ENCODE data around the gene ADGRG3. TPM values are rescaled to one million over a fixed set of nuclear protein-coding genes. Genes with fewer than 3 reads are reported as not detected.

ADGRG3 gene
- total and polyA plus RNA-seq, 4 donors = 0.08 to 3.9 (median 0.54) TPM

- peaks cover 0 to 3% of the 10 kb centered on the region in 2 donors for H3K4me1 ChIP-seq (ENCODE audit: control insufficient read depth in 1 of 2, insufficient read depth in 2 of 2, low read length in 2 of 2)
- no peaks in the 10 kb centered on the region for H3K9me3 ChIP-seq (ENCODE audit: control insufficient read depth, low read length)
- peak overlapping the region in 1 of 2 donors; percentile 60 for H3K4me3 ChIP-seq (ENCODE audit: low read length in 2 of 2)
- ATAC-seq (ENCODE audit: low FRiP score) (no peak), DNase-seq (no peak)
- intact Hi-C loops (cut with DNase I) = loop anchor here in 1 of 2 donors (2.0 to 5.0 kb wide), 2 partner anchors 20 to 66 kb away; partner anchors contain the start of gene KIFC3
- WGBS, 2 donors = 11 to 12% methylated on average over 23 of the region's 23 CpGs
- no peaks in the 10 kb centered on the region for H3K27me3 ChIP-seq (ENCODE audit: control insufficient read depth in 1 of 2, insufficient read depth in 2 of 2, low read length in 1 of 2)
- no peaks in the 10 kb centered on the region for H3K36me3 ChIP-seq (ENCODE audit: control insufficient read depth in 1 of 2, insufficient read depth in 2 of 2, low read length in 1 of 2)
- H3K27ac ChIP-seq (ENCODE audit: low read depth in 1 of 2, low read length in 2 of 2) = no peak overlapping the region
These were observed 68.6 kb downstream of the ADGRG3 start for GRCh38 chr16:57736419-57737351.

- H3K36me3 ChIP-seq (ENCODE audit: control insufficient read depth in 1 of 2, insufficient read depth in 2 of 2, low read length in 1 of 2) = no peaks in the 10 kb centered on the region
- no peak for DNase-seq
- H3K27ac ChIP-seq (ENCODE audit: low read depth in 1 of 2, low read length in 2 of 2) = no peak overlapping the region
- ATAC-seq (ENCODE audit: low FRiP score) = no peak
- no peaks in the 10 kb centered on the region for H3K27me3 ChIP-seq (ENCODE audit: control insufficient read depth in 1 of 2, insufficient read depth in 2 of 2, low read length in 1 of 2)
- H3K4me3 ChIP-seq (ENCODE audit: low read length in 2 of 2) = no peak overlapping the region
- WGBS, 2 donors = 96% methylated on average over 7 of the region's 7 CpGs
- no peaks in the 10 kb centered on the region for H3K9me3 ChIP-seq (ENCODE audit: control insufficient read depth, low read length)
- intact Hi-C loops (cut with DNase I) = loop anchor here in 1 of 2 donors (5.0 kb wide), 1 partner anchor 63 kb away; the partner anchor contains the start of gene KIFC3
- H3K4me1 ChIP-seq (ENCODE audit: control insufficient read depth in 1 of 2, insufficient read depth in 2 of 2, low read length in 2 of 2) = peaks cover 0 to 3% of the 10 kb centered on the region in 2 donors
These were observed 70.7 kb downstream of the ADGRG3 start for GRCh38 chr16:57738844-57739243.

Other genes starting within 250 kb of the ADGRG3 start
- gene CIAPIN1, start 220.9 kb upstream of the ADGRG3 start, total RNA-seq = 10 to 100 TPM; 26.7 to 27.4 TPM
- 10 to 100 TPM; 16.3 to 21.6 TPM for gene CIAPIN1, start 220.9 kb upstream of the ADGRG3 start, polyA plus RNA-seq
- gene COQ9, start 220.8 kb upstream of the ADGRG3 start, total RNA-seq = 10 to 100 TPM; 22.0 to 29.4 TPM
- gene COQ9, start 220.8 kb upstream of the ADGRG3 start, polyA plus RNA-seq = 10 to 100 TPM; 28.9 to 48.2 TPM
- 10 to 100 TPM; 43.8 to 49.7 TPM for gene POLR2C, start 205.6 kb upstream of the ADGRG3 start, total RNA-seq
- gene POLR2C, start 205.6 kb upstream of the ADGRG3 start, polyA plus RNA-seq = 10 to 100 TPM; 49.3 to 55.3 TPM
- gene DOK4, start 181.8 kb upstream of the ADGRG3 start, total RNA-seq = 10 to 100 TPM; 35.5 to 44.5 TPM
- gene DOK4, start 181.8 kb upstream of the ADGRG3 start, polyA plus RNA-seq = 10 to 100 TPM; 26.4 to 54.1 TPM
- gene CCDC102A, start 131.7 kb upstream of the ADGRG3 start, total RNA-seq = 10 to 100 TPM; 15.3 to 21.9 TPM
- gene CCDC102A, start 131.7 kb upstream of the ADGRG3 start, polyA plus RNA-seq = 10 to 100 TPM; 12.9 to 14.1 TPM
- gene ADGRG5, start 125.7 kb upstream of the ADGRG3 start, total RNA-seq = under 1 TPM; 0.26 to 0.69 TPM
- under 1 TPM in 1 of 2 donors, not detected in 1; 0.63 TPM for gene ADGRG5, start 125.7 kb upstream of the ADGRG3 start, polyA plus RNA-seq
- gene ADGRG1, start 39.7 kb upstream of the ADGRG3 start, total RNA-seq = 10 to 100 TPM; 33.0 to 68.4 TPM
- gene ADGRG1, start 39.7 kb upstream of the ADGRG3 start, polyA plus RNA-seq = 1 to 10 TPM; 1.2 to 2.1 TPM
- not detected for gene DRC7, start 26.5 kb downstream of the ADGRG3 start, total RNA-seq
- gene DRC7, start 26.5 kb downstream of the ADGRG3 start, polyA plus RNA-seq = under 1 TPM in 1 of 2 donors, not detected in 1; 0.08 TPM
- 10 to 100 TPM in 1 of 2 donors, 1 to 10 TPM in 1; 9.9 to 16.2 TPM for gene KATNB1, start 67.5 kb downstream of the ADGRG3 start, total RNA-seq
- 10 to 100 TPM in 1 of 2 donors, 1 to 10 TPM in 1; 7.0 to 15.7 TPM for gene KATNB1, start 67.5 kb downstream of the ADGRG3 start, polyA plus RNA-seq
- gene KIFC3, start 134.2 kb downstream of the ADGRG3 start, total RNA-seq = 10 to 100 TPM; 69.7 to 80.1 TPM
- gene KIFC3, start 134.2 kb downstream of the ADGRG3 start, polyA plus RNA-seq = 10 to 100 TPM; 27.4 to 61.1 TPM

Data from aorta (tissue), 5 donors.